Caki2 (cell line): Measurements from ENCODE around the gene ATP5PD. TPM values are rescaled to one million over a fixed set of nuclear protein-coding genes. Genes with fewer than 3 reads are reported as not detected.
"Not testable (repeated sequence)": the region's sequence is repeated elsewhere in the genome, so short reads cannot be mapped to it uniquely, and the experiment has no call there.

Experiments used
- DNase-seq: peaks from one replicate; pipeline ENCODE4 v3.0.0-alpha.2; 2015; ENCODE audit warnings: low read depth
- in situ Hi-C: cut with HindIII; loops from 2 replicates; pipeline ENCODE4 v1.10.0; 2016; ENCODE audit warnings: low sequenced_read_pairs, low pct_unique_long_range_greater_than_20kb, mixed read lengths
- total RNA-seq: library from RNA; depleted of rRNA; stranded (reverse); fragments of >200 nt; shearing (Covaris generic); gene quantifications from 2 replicates; pipeline ENCODE4 v1.2.3, GENCODE V29; 2014; ENCODE audit warnings: low replicate concordance

ATP5PD gene
- total RNA-seq, 1 experiment from 2014 or later = 289 TPM

- in situ Hi-C loops = no loop called here
- DNase-seq = peak; percentile 84
Observed at GRCh38 chr17:75078284-75079022, 31.7 kb upstream of the ATP5PD start.

- DNase-seq = no peak
- in situ Hi-C loops = no loop called here
Observed at GRCh38 chr17:75077496-75078283, 30.9 kb upstream of the ATP5PD start.

- in situ Hi-C loops = no loop called here
- DNase-seq = no peak
Observed at GRCh38 chr17:75077072-75077495, 30.3 kb upstream of the ATP5PD start.

DNA sequence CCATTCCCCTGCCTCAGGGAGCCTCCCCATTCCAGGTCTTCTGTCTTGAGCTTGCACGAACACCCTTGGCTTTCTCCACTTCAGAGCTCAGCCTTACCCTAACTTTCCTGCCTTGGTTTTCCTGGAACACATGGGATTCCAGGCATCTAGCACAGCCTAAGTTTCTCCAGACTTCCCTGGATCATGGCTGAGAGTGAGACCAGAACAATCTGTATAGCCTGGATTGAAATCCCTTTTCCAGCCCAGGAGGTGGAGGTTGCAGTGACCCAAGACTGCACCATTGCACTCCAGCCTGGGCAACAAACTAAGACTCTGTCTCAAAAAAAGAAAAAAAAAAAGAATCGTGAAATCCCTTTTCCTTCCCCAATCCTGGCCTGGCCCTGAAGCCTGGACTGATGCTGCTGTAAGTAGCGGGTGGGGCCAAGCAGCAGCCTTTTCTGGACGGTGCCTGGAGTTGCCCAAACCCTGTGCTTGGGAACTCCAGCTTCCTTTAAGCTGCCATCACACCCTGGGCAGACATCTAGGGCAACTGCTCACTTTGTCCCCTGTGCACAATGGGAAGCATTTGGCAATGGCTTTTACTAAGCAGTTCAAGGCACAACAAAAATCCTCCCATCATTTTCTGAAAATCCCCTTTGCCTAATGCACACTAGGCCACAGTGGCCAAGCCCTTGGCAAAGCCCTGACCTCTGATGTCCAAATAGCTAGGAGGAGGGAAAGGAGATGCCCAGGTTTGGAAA is 29.0 kb upstream of the ATP5PD start:
- DNase-seq = no peak
- in situ Hi-C loops = no loop called here

- no peak for DNase-seq
- in situ Hi-C loops = no loop called here
Observed at GRCh38 chr17:75074532-75074931, 27.8 kb upstream of the ATP5PD start.

DNA sequence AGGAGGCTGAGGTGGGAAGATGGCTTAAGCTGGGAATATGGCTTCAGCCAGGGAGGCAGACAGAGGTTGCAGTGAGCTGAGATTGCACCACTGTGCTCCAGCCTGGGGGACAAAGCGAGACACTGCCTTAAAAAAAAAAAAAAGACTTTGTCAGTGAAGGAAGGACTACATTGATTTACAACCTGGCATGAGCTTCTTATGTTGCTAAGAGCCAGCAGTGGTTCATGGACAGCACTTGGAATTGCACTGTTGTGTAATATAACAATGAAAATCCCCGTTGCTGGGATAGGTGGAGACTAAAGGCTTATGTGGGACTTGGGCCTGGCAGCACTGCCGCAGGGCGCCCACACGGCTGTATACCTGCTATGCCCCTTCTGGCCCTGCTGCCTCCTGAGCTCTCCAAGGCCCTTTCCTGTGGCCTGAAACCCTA is 26.9 kb upstream of the ATP5PD start:
- DNase-seq = no peak
- in situ Hi-C loops = no loop called here

DNA sequence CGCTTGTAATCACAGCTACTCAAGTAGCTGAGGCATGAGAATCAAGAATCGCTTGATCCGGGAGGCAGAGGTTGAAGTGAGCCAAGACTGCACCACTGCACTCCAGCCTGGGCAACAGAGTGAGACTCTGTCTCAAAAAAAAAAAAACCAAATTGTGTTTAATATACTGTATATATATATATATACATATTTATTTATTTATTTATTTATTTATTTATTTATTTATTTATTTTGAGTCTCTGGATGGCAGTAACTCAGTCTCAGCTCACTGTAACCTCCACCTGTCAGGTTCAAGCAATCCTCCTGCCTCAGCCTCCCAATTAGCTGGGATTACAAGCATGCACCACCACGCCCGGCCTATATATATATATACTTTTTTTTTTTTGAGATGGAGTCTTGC is 26.1 kb upstream of the ATP5PD start:
- in situ Hi-C loops, DNase-seq: not testable (repeated sequence)

GRCh38 chr17:75071478-75072271 is 24.9 kb upstream of the ATP5PD start:
- in situ Hi-C loops = not testable (repeated sequence)

GRCh38 chr17:75069783-75070182 is 23.0 kb upstream of the ATP5PD start:
- in situ Hi-C loops = no loop called here

More at GRCh38 chr17:75071478-75072271, 24.9 kb upstream of the ATP5PD start:
- DNase-seq = not testable (repeated sequence)

DNA sequence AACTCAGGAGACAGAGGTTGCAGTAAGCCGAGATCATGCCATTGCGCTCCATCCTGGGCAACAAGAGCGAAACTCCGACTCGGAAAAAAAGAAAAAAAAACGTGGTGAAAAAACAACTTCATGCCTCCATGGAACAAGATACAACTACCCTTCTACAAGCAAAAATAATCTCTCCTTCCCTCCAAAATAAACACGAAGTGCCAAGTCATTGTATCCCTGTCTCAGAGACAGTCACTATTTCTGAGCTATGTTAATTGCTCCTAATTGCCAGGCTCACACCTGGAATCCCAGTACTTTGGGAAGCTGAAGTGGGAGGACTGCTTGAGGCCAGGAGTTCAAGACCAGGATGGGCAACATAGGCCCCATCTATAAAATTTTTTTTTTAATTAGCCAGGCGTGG is 22.0 kb upstream of the ATP5PD start:
- DNase-seq = no peak

More at GRCh38 chr17:75069783-75070182, 23.0 kb upstream of the ATP5PD start:
- no peak for DNase-seq

DNA sequence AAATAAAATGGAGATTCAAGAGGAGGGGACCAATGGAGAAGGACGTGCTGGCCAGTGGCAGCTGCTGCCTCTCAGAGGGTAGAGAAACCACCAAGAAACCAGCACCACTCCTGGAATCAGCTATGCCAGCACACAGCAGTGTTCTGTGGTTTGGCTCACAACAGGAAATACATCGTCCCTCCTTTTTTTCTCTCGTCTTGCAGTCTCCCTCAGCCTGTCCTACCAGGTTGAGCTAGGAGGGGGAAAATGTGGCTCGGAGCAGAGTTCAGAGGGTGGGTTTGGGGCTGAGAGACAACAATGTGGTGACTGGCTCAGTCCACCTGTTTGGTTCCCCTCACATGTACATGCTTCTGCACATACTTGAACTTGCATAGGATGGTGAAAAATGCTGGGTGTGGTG is 21.1 kb upstream of the ATP5PD start:
- no peak for DNase-seq
- in situ Hi-C loops = no loop called here

More for the DNA sequence above, 22.0 kb upstream of the ATP5PD start:
- in situ Hi-C loops = no loop called here

DNA sequence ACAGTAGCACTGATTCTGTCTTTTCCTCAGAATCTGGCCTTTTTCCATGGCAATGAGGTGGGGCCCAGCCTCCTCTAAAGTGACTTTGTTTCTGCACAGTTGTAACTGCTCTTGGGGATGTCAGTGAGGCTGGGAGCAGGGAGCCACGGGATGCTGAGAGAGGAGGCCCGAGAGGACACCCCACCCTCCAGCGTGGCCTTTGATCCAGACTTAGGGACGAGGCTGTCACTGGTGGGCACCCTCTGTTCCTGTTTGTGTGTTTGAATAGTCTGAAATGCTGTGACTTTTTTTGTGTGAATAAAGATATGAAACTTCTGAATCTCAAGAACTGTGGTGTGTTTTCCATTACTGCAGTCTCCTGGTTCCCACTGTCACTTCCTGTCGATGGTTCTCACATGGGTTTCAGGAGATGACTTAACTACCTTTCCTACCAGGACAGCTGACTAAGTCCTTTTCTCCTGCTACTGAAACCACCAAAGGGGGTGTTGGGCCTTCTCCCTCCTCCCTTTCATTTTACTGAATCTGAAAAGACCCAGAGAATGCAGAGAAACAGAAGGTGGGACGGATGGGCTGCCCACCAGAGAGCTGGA is 18.9 kb upstream of the ATP5PD start:
- in situ Hi-C loops = no loop called here
- no peak for DNase-seq

GRCh38 chr17:75064867-75065561 is 18.2 kb upstream of the ATP5PD start:
- DNase-seq = no peak
- in situ Hi-C loops = no loop called here

DNA sequence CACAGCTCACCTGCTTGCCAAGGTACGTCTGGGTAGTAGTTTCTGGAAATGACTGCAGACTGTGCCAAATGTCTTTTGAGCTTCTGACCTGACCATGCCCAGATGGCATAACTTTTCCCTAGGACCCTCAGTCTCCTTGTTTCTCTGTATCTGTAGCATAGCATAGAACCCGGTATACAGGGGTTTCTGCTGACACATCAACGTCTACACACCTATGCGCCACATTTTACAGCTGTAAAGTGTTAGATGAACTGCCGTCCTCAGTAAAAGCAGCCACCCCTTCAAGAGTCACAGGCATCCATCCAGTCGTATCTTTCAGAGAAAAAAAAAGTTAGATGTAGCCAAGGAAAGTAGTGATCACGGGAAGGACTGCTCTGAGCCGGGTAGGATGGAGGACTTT is 17.7 kb upstream of the ATP5PD start:
- in situ Hi-C loops = no loop called here
- no peak for DNase-seq

GRCh38 chr17:75064040-75064439 is 17.3 kb upstream of the ATP5PD start:
- in situ Hi-C loops = no loop called here
- no peak for DNase-seq

- in situ Hi-C loops = no loop called here
- no peak for DNase-seq
Observed at GRCh38 chr17:75063626-75064025, 16.9 kb upstream of the ATP5PD start.

DNA sequence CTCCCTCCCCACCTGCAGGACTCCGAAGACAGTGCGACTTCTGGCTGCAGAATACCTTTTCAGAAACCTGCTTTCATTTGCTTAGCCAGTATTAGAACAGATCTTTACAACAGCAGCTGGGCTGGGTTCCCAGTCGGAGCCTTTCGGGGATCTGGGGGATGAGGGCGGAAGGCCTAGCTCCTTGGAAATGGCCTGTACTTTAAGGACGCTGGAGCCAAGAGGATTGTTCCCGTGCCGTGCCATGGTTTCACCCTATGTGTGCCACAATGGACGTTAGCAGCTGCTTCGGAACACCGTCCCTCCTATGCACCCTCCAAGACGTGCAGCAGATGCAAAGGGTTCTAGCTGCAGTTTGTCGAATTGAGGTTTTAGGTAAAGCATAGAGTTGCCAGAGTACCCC is 16.4 kb upstream of the ATP5PD start:
- in situ Hi-C loops = no loop called here

More for the DNA sequence above, 16.4 kb upstream of the ATP5PD start:
- DNase-seq = no peak
